NCI-H748 (cell line): Measurements from ENCODE around the gene PCDHB10.
"Not testable (repeated sequence)": the region's sequence is repeated elsewhere in the genome, so short reads cannot be mapped to it uniquely, and the experiment has no call there.

Experiments used
- DNase-seq: peaks from one replicate; lab custom pipeline; 2025; ENCODE audit not compliant: unreplicated experiment; lab: John Stamatoyannopoulos, UW

PCDHB10 gene

GRCh38 chr5:141192110-141192725 lies at the start of gene PCDHB10:
PCDHB10 (plus strand) TSS chr5:141192353; CDS start chr5:141192553, 200 bp downstream.
- DNase-seq, result peak; percentile 85

- peak; percentile 78 for DNase-seq
These were observed 42.3 kb upstream of the PCDHB10 start, which contains the start of gene PCDHB6 for GRCh38 chr5:141149812-141150211. PCDHB6 (plus strand) TSS chr5:141150057; CDS start chr5:141150258, 201 bp downstream.

GRCh38 chr5:141150224-141150992 lies 41.7 kb upstream of the PCDHB10 start:
- DNase-seq, result no peak

GRCh38 chr5:141150993-141151325 lies 41.2 kb upstream of the PCDHB10 start:
- no peak for DNase-seq

- not testable (repeated sequence) for DNase-seq
These were observed 40.5 kb upstream of the PCDHB10 start for GRCh38 chr5:141151632-141152031.

GRCh38 chr5:141152096-141152495 lies 40.1 kb upstream of the PCDHB10 start:
- DNase-seq, result not testable (repeated sequence)

GRCh38 chr5:141155540-141156374 lies 36.4 kb upstream of the PCDHB10 start:
- DNase-seq, result peak; percentile 87

GRCh38 chr5:141157356-141157755 lies 34.8 kb upstream of the PCDHB10 start:
- DNase-seq, result not testable (repeated sequence)

GRCh38 chr5:141157901-141158300 lies 34.3 kb upstream of the PCDHB10 start:
- DNase-seq, result not testable (repeated sequence)

GRCh38 chr5:141172381-141173204 lies 19.6 kb upstream of the PCDHB10 start, which contains the start of gene PCDHB7:
PCDHB7 (plus strand) TSS chr5:141172644; CDS start chr5:141172836, 192 bp downstream.
- peak; percentile 80 for DNase-seq

GRCh38 chr5:141174291-141175104 lies 17.7 kb upstream of the PCDHB10 start:
- not testable (repeated sequence) for DNase-seq

- no peak for DNase-seq
These were observed 16.2 kb upstream of the PCDHB10 start for GRCh38 chr5:141175933-141176332.

GRCh38 chr5:141177577-141178191 lies 14.5 kb upstream of the PCDHB10 start, which contains the start of gene PCDHB8:
PCDHB8 (plus strand) TSS chr5:141177790; CDS start chr5:141178035, 245 bp downstream.
- peak; percentile 92 for DNase-seq

GRCh38 chr5:141179371-141179770 lies 12.8 kb upstream of the PCDHB10 start:
- DNase-seq, result not testable (repeated sequence)

- not testable (repeated sequence) for DNase-seq
These were observed 12.3 kb upstream of the PCDHB10 start for GRCh38 chr5:141179876-141180275.

- no peak for DNase-seq
These were observed 11.8 kb upstream of the PCDHB10 start for GRCh38 chr5:141180313-141180712.

GRCh38 chr5:141182248-141182647 lies 9.9 kb upstream of the PCDHB10 start, which contains the start of gene PCDHB16:
PCDHB16 (plus strand) TSS chr5:141182387; CDS start chr5:141182560, 173 bp downstream.
- peak; percentile 60 for DNase-seq

GRCh38 chr5:141184117-141184855 lies 7.9 kb upstream of the PCDHB10 start:
- DNase-seq, result not testable (repeated sequence)
